GM12892 (cell line): ENCODE data around the gene CS.

ENCODE experiments used
- POLR2A ChIP-seq: IDR thresholded peaks from 2 replicates; pipeline ENCODE4 v1.6.1; 2011; ENCODE audit warnings: low read depth, low read length, control low read depth
- POLR2AphosphoS5 ChIP-seq: IDR thresholded peaks from 2 replicates; pipeline ENCODE4 v1.6.1; 2011; ENCODE audit warnings: low read depth, low read length, control low read depth

GRCh38 chr12:56243731-56244181 lies 56.4 kb downstream of the CS start:
- no peak for TF ChIP-seq POLR2A
- TF ChIP-seq POLR2AphosphoS5, result no peak
